Neural crest cell (in vitro differentiated cells): ENCODE data around the gene PDE10A. TPM values are rescaled to one million over a fixed set of nuclear protein-coding genes. Genes with fewer than 3 reads are reported as not detected.
A peak's percentile ranks its signal among the peaks of the same experiment; 100 is the strongest.

Experiments used
- DNase-seq: peaks from one replicate; pipeline ENCODE4 v3.0.0; 2021; ENCODE audit warnings: low read depth, mixed read lengths, low spot score
- H3K27ac Mint-ChIP-seq: one replicate; pipeline ENCODE4 v1.8.0; 2021; ENCODE audit warnings: mild to moderate bottlenecking, mixed read lengths; ENCODE audit not compliant: unreplicated experiment
- H3K27me3 Mint-ChIP-seq: 2 replicates; pipeline ENCODE4 v1.8.0; 2021; ENCODE audit warnings: low read depth, mild to moderate bottlenecking, mixed read lengths
- H3K36me3 Mint-ChIP-seq: 2 replicates; pipeline ENCODE4 v1.8.0; 2021; ENCODE audit warnings: low read depth, mild to moderate bottlenecking, mixed read lengths
- H3K4me1 Mint-ChIP-seq: 2 replicates; pipeline ENCODE4 v1.8.0; 2021; ENCODE audit warnings: mixed read lengths
- H3K4me3 Mint-ChIP-seq: one replicate; pipeline ENCODE4 v1.8.0; 2021; ENCODE audit warnings: mild to moderate bottlenecking, mixed read lengths
- H3K9me3 Mint-ChIP-seq: 2 replicates; pipeline ENCODE4 v1.8.0; 2021; ENCODE audit warnings: mixed read lengths
- CTCF ChIP-seq: fragments of 200-600 bp; sonication (generic); conservative IDR thresholded peaks from 2 replicates; pipeline ENCODE4 v1.5.0; 2021; ENCODE audit warnings: antibody characterized with exemption, mild to moderate bottlenecking
- long read RNA-seq: library from polyadenylated mRNA; unstranded; transcript quantifications from one replicate; pipeline ENCODE4 v2.0.0, GENCODE V29; 2020
- total RNA-seq: library from RNA; stranded (reverse); gene quantifications from 2 replicates; pipeline ENCODE4 v1.2.1, GENCODE V29; 2021

PDE10A gene
- 23.7 and 26.2 TPM in 2 replicates for total RNA-seq
- long read RNA-seq, partial matches to known transcripts, result 3 of 5 reads
- long read RNA-seq, other reads (novel, unspliced or antisense), result 2 of 5 reads

- Mint-ChIP-seq H3K27ac (no peak within 1 kb of the TSS), H3K4me1 (peaks cover 46% of the 10 kb centered on the region), H3K27me3 (peaks cover 49% of the 10 kb centered on the region), H3K36me3 (peaks cover 2% of the 10 kb centered on the region), H3K9me3 (no peaks in the 10 kb centered on the region), H3K4me3 (peak within 1 kb of the TSS; percentile 95)
- no peak for TF ChIP-seq CTCF
- peak; percentile 66 for DNase-seq
These were observed at the start of gene PDE10A for GRCh38 chr6:165662749-165663376. TSS of gene PDE10A (minus strand) at chr6:165663241. CDS start at chr6:165662811, 430 bp downstream.

GRCh38 chr6:165708985-165709576 lies 46.0 kb upstream of the PDE10A start:
- peaks cover under 1% of the 10 kb centered on the region for H3K4me1 Mint-ChIP-seq
- TF ChIP-seq CTCF, result no peak
- no peaks in the 10 kb centered on the region for H3K36me3 Mint-ChIP-seq
- no peaks in the 10 kb centered on the region for H3K27me3 Mint-ChIP-seq
- no peak overlapping the region for H3K4me3 Mint-ChIP-seq
- DNase-seq, result no peak
- H3K9me3 Mint-ChIP-seq, result no peaks in the 10 kb centered on the region
- H3K27ac Mint-ChIP-seq, result no peak overlapping the region

- Mint-ChIP-seq H3K27me3 (no peaks in the 10 kb centered on the region), H3K4me3 (no peak overlapping the region), H3K9me3 (no peaks in the 10 kb centered on the region), H3K27ac (no peak overlapping the region), H3K4me1 (peaks cover 4% of the 10 kb centered on the region), H3K36me3 (no peaks in the 10 kb centered on the region)
- DNase-seq, result no peak
- TF ChIP-seq CTCF, result no peak
These were observed 44.2 kb upstream of the PDE10A start for GRCh38 chr6:165707067-165707853.

GRCh38 chr6:165705941-165706340 lies 42.9 kb upstream of the PDE10A start:
- peaks cover 3% of the 10 kb centered on the region for H3K9me3 Mint-ChIP-seq
- H3K27ac Mint-ChIP-seq, result no peak overlapping the region
- TF ChIP-seq CTCF, result no peak
- no peaks in the 10 kb centered on the region for H3K27me3 Mint-ChIP-seq
- H3K36me3 Mint-ChIP-seq, result no peaks in the 10 kb centered on the region
- no peak for DNase-seq
- peaks cover 4% of the 10 kb centered on the region for H3K4me1 Mint-ChIP-seq
- H3K4me3 Mint-ChIP-seq, result no peak overlapping the region

GRCh38 chr6:165704045-165704748 lies 41.2 kb upstream of the PDE10A start:
- H3K36me3 Mint-ChIP-seq, result no peaks in the 10 kb centered on the region
- no peak for DNase-seq
- no peak for TF ChIP-seq CTCF
- no peak overlapping the region for H3K27ac Mint-ChIP-seq
- H3K27me3 Mint-ChIP-seq, result no peaks in the 10 kb centered on the region
- peaks cover 3% of the 10 kb centered on the region for H3K9me3 Mint-ChIP-seq
- H3K4me1 Mint-ChIP-seq, result peaks cover 4% of the 10 kb centered on the region
- no peak overlapping the region for H3K4me3 Mint-ChIP-seq
